ENCODE data around the gene AFDN.

Gene AFDN

DNA sequence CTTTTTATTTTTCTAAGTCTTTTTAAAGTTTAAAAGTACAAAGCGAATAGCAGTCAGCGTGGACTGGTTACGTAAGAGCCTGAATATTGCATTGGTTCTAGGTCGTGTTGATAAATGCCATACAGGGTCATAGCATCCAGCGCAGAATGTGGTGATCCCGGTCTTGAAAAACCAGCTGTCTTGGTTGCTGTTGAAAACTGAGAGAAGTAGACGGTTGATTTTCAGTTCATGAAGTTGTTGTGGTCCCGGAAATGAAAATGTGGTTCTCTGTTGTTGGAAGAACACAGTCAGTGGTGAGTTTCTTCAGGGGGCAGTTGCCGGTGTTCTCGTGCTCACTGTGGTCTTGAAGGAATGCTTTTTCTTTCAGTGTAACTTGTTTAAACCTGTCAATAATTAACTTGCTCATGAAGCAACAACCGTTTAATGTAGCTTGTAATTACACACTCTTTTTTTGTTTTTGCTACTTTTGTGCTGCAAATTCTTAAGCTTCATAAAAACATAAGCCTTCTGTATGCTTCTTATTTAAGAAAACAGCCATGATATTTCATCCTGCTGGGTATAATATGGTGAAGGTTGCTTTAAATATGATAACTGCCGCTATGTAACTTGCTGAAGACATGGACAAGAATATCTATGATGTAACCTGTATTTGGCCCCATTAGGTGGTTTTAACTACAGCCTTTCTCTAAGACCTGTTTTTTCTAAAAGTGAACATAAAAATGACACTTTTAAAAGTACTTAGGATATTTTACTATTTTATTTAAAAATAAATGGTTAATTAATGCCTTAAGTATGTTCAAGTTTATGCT lies 106.0 kb downstream of the AFDN start:
- Histone ChIP-seq H4K20me1 (ENCODE audit: insufficient read depth, low read length, poor library complexity, severe bottlenecking) (no peaks in the 10 kb centered on the region), H3K27me3 (ENCODE audit: insufficient read depth, low read length, poor library complexity, severe bottlenecking) (no peaks in the 10 kb centered on the region), H3F3A (ENCODE audit: low read depth) (no peaks in the 10 kb centered on the region), H3K9me3 (ENCODE audit: insufficient read depth, low read depth, low read length) (no peaks in the 10 kb centered on the region), H3K4me1 (ENCODE audit: insufficient read depth, low read length, poor library complexity, severe bottlenecking) (no peaks in the 10 kb centered on the region), H3K79me2 (ENCODE audit: insufficient read depth, low read length) (no peaks in the 10 kb centered on the region), H3K9me2 (replicated peaks; ENCODE audit: low read depth, low read length) (no peaks in the 10 kb centered on the region), H3K36me3 (ENCODE audit: insufficient read depth, low read length) (no peaks in the 10 kb centered on the region), H2AFZ (ENCODE audit: low read length) (no peak overlapping the region), H3K4me2 (ENCODE audit: low read depth, low read length, poor library complexity, severe bottlenecking) (no peak overlapping the region), H3K9ac (ENCODE audit: low read depth, low read length, poor library complexity, severe bottlenecking) (no peak overlapping the region), H3K4me3 (ENCODE audit: low read length, poor library complexity, severe bottlenecking) (no peak overlapping the region)
- TF ChIP-seq, protein P1, sequence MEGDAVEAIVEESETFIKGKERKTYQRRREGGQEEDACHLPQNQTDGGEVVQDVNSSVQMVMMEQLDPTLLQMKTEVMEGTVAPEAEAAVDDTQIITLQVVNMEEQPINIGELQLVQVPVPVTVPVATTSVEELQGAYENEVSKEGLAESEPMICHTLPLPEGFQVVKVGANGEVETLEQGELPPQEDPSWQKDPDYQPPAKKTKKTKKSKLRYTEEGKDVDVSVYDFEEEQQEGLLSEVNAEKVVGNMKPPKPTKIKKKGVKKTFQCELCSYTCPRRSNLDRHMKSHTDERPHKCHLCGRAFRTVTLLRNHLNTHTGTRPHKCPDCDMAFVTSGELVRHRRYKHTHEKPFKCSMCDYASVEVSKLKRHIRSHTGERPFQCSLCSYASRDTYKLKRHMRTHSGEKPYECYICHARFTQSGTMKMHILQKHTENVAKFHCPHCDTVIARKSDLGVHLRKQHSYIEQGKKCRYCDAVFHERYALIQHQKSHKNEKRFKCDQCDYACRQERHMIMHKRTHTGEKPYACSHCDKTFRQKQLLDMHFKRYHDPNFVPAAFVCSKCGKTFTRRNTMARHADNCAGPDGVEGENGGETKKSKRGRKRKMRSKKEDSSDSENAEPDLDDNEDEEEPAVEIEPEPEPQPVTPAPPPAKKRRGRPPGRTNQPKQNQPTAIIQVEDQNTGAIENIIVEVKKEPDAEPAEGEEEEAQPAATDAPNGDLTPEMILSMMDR (conservative IDR thresholded peaks at IDR 0.05; ENCODE audit: low read length) = no peak
- TF ChIP-seq EZH2phosphoT487 (IDR thresholded peaks at IDR 0.05; ENCODE audit: borderline replicate concordance) = no peak

DNA sequence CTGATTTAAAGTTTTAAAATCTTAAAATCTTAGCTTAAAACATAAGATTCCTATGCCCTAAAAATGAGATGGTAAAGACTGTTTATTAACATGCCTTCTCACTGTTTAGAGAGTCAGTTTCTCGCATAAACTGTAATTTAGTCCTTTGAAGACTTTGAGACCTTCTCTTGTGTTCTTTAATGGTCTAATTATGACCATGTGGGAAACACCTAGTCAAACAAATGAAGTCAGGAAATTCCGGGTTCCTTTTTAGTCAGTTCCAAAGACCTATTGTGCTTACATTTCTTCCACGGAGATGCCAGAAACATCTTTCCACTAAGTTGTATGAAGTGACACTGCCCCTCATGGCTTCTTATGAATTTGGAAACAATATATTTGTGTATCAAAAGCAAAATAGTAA lies 106.6 kb downstream of the AFDN start:
- H3K9me2 ChIP-seq (replicated peaks; ENCODE audit: low read depth, low read length) = no peaks in the 10 kb centered on the region
- H3K9me3 ChIP-seq (ENCODE audit: insufficient read depth, low read depth, low read length) = 0 out of 2 replicates have a peak, but pooled peaks cover 3% of the 10 kb centered on the region
- H3K27me3 ChIP-seq (ENCODE audit: insufficient read depth, low read length, poor library complexity, severe bottlenecking) = no peaks in the 10 kb centered on the region
- no peak overlapping the region for H3K9ac ChIP-seq (ENCODE audit: low read depth, low read length, poor library complexity, severe bottlenecking)
- H3F3A ChIP-seq (ENCODE audit: low read depth) = no peaks in the 10 kb centered on the region
- no peaks in the 10 kb centered on the region for H3K79me2 ChIP-seq (ENCODE audit: insufficient read depth, low read length)
- no peaks in the 10 kb centered on the region for H3K4me1 ChIP-seq (ENCODE audit: insufficient read depth, low read length, poor library complexity, severe bottlenecking)
- no peaks in the 10 kb centered on the region for H4K20me1 ChIP-seq (ENCODE audit: insufficient read depth, low read length, poor library complexity, severe bottlenecking)
- no peak overlapping the region for H3K4me3 ChIP-seq (ENCODE audit: low read length, poor library complexity, severe bottlenecking)
- no peak overlapping the region for H3K4me2 ChIP-seq (ENCODE audit: low read depth, low read length, poor library complexity, severe bottlenecking)
- no peaks in the 10 kb centered on the region for H3K36me3 ChIP-seq (ENCODE audit: insufficient read depth, low read length)
- no peak overlapping the region for H2AFZ ChIP-seq (ENCODE audit: low read length)
- TF ChIP-seq, protein P1 (conservative IDR thresholded peaks at IDR 0.05; ENCODE audit: low read length) = no peak
- no peak for TF ChIP-seq EZH2phosphoT487 (IDR thresholded peaks at IDR 0.05; ENCODE audit: borderline replicate concordance)

DNA sequence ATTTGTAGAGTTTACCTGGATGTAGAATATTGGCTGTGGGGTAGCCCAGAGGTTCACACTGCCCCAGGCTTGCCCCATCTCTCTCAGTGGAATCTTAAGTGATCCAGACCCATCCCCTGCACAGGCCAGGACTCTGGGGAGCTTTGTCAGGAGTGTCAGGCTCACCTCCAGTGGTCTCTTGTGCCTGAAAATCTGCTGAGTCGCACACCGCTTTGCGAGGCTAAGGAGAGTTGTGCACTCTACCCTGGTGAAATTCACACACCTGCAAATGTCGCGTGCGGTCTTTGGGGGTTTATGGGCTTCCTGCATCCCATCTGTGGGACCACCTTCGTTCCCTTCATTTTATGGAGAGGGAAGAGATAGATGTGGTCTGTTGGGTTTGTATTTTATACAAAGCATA lies 107.1 kb downstream of the AFDN start:
- Histone ChIP-seq H3K79me2 (ENCODE audit: insufficient read depth, low read length) (no peaks in the 10 kb centered on the region), H2AFZ (ENCODE audit: low read length) (no peak overlapping the region), H3K4me1 (ENCODE audit: insufficient read depth, low read length, poor library complexity, severe bottlenecking) (no peaks in the 10 kb centered on the region), H3K9me2 (replicated peaks; ENCODE audit: low read depth, low read length) (no peaks in the 10 kb centered on the region), H4K20me1 (ENCODE audit: insufficient read depth, low read length, poor library complexity, severe bottlenecking) (no peaks in the 10 kb centered on the region), H3K4me3 (ENCODE audit: low read length, poor library complexity, severe bottlenecking) (no peak overlapping the region), H3F3A (ENCODE audit: low read depth) (no peaks in the 10 kb centered on the region), H3K4me2 (ENCODE audit: low read depth, low read length, poor library complexity, severe bottlenecking) (no peak overlapping the region), H3K27me3 (ENCODE audit: insufficient read depth, low read length, poor library complexity, severe bottlenecking) (no peaks in the 10 kb centered on the region), H3K9ac (ENCODE audit: low read depth, low read length, poor library complexity, severe bottlenecking) (no peak overlapping the region), H3K36me3 (ENCODE audit: insufficient read depth, low read length) (no peaks in the 10 kb centered on the region), H3K9me3 (ENCODE audit: insufficient read depth, low read depth, low read length) (0 out of 2 replicates have a peak, but pooled peaks cover 3% of the 10 kb centered on the region)
- TF ChIP-seq EZH2phosphoT487 (IDR thresholded peaks at IDR 0.05; ENCODE audit: borderline replicate concordance) = no peak
- TF ChIP-seq, protein P1 (conservative IDR thresholded peaks at IDR 0.05; ENCODE audit: low read length) = no peak
